T-helper 2 cell treated with Interferon-gamma antibody and Interleukin-4, amounts not matched to agents 5 μg/mL and 100 μg/mL, for 36 hours (primary cell): ENCODE measurements around the gene NDUFA12.

ENCODE experiments used
- DNase-seq: peaks from one replicate; pipeline ENCODE4 v3.0.0; 2021; ENCODE audit warnings: low spot score
- H3K27ac Mint-ChIP-seq: one replicate; pipeline ENCODE4 v1.8.0; 2021; ENCODE audit warnings: mild to moderate bottlenecking, mixed read lengths
- H3K27me3 Mint-ChIP-seq: one replicate; pipeline ENCODE4 v1.8.0; 2021; ENCODE audit warnings: low read depth, mixed read lengths
- H3K36me3 Mint-ChIP-seq: one replicate; pipeline ENCODE4 v1.8.0; 2021; ENCODE audit warnings: low read depth, mixed read lengths
- H3K4me1 Mint-ChIP-seq: one replicate; pipeline ENCODE4 v1.8.0; 2021; ENCODE audit warnings: low read depth, mixed read lengths
- H3K4me3 Mint-ChIP-seq: one replicate; pipeline ENCODE4 v1.8.0; 2022; ENCODE audit warnings: mild to moderate bottlenecking, moderate library complexity, mixed read lengths
- H3K9me3 Mint-ChIP-seq: one replicate; pipeline ENCODE4 v1.8.0; 2021; ENCODE audit warnings: mixed read lengths

Gene NDUFA12

GRCh38 chr12:95003213-95003920, at the start of gene NDUFA12:
TSS of gene NDUFA12 (minus strand) at chr12:95003697. CDS start at chr12:95003680, 17 bp downstream.
- peaks cover 33% of the 10 kb centered on the region for H3K4me1 Mint-ChIP-seq
- H3K4me3 Mint-ChIP-seq: peak within 1 kb of the TSS; percentile 79
- H3K9me3 Mint-ChIP-seq: peaks cover 25% of the 10 kb centered on the region
- peaks cover 32% of the 10 kb centered on the region for H3K36me3 Mint-ChIP-seq
- H3K27ac Mint-ChIP-seq: peak within 1 kb of the TSS; percentile 72
- no peaks in the 10 kb centered on the region for H3K27me3 Mint-ChIP-seq
- DNase-seq: peak; percentile 96

- no peak overlapping the region for H3K27ac Mint-ChIP-seq
- no peak overlapping the region for H3K4me3 Mint-ChIP-seq
- H3K36me3 Mint-ChIP-seq: peaks cover 28% of the 10 kb centered on the region
- no peaks in the 10 kb centered on the region for H3K9me3 Mint-ChIP-seq
- DNase-seq: no peak
- no peaks in the 10 kb centered on the region for H3K4me1 Mint-ChIP-seq
- no peaks in the 10 kb centered on the region for H3K27me3 Mint-ChIP-seq
These were observed 47.7 kb upstream of the NDUFA12 start for GRCh38 chr12:95051241-95051640.

GRCh38 chr12:95037906-95038305, 34.4 kb upstream of the NDUFA12 start:
- peaks cover 21% of the 10 kb centered on the region for H3K36me3 Mint-ChIP-seq
- peaks cover 19% of the 10 kb centered on the region for H3K4me1 Mint-ChIP-seq
- no peaks in the 10 kb centered on the region for H3K27me3 Mint-ChIP-seq
- no peaks in the 10 kb centered on the region for H3K9me3 Mint-ChIP-seq
- DNase-seq: no peak
- H3K27ac Mint-ChIP-seq: no peak overlapping the region
- H3K4me3 Mint-ChIP-seq: no peak overlapping the region

GRCh38 chr12:95034750-95035149, 31.3 kb upstream of the NDUFA12 start:
- Mint-ChIP-seq H3K27ac (no peak overlapping the region), H3K4me1 (peaks cover 10% of the 10 kb centered on the region), H3K27me3 (no peaks in the 10 kb centered on the region), H3K9me3 (no peaks in the 10 kb centered on the region), H3K4me3 (no peak overlapping the region), H3K36me3 (peaks cover 13% of the 10 kb centered on the region)
- DNase-seq: no peak

GRCh38 chr12:95022477-95022876, 19.0 kb upstream of the NDUFA12 start:
- Mint-ChIP-seq H3K4me1 (no peaks in the 10 kb centered on the region), H3K27me3 (no peaks in the 10 kb centered on the region), H3K36me3 (peaks cover 9% of the 10 kb centered on the region), H3K27ac (no peak overlapping the region), H3K4me3 (no peak overlapping the region), H3K9me3 (no peaks in the 10 kb centered on the region)
- DNase-seq: no peak

- Mint-ChIP-seq H3K9me3 (peaks cover 7% of the 10 kb centered on the region), H3K4me3 (no peak overlapping the region), H3K4me1 (no peaks in the 10 kb centered on the region), H3K36me3 (peaks cover 11% of the 10 kb centered on the region), H3K27ac (no peak overlapping the region), H3K27me3 (no peaks in the 10 kb centered on the region)
- no peak for DNase-seq
These were observed 14.0 kb upstream of the NDUFA12 start for GRCh38 chr12:95017482-95017881.

GRCh38 chr12:95016120-95016519, 12.6 kb upstream of the NDUFA12 start:
- DNase-seq: no peak
- H3K9me3 Mint-ChIP-seq: peaks cover 7% of the 10 kb centered on the region
- H3K36me3 Mint-ChIP-seq: peaks cover 7% of the 10 kb centered on the region
- no peak overlapping the region for H3K27ac Mint-ChIP-seq
- no peak overlapping the region for H3K4me3 Mint-ChIP-seq
- H3K4me1 Mint-ChIP-seq: no peaks in the 10 kb centered on the region
- H3K27me3 Mint-ChIP-seq: no peaks in the 10 kb centered on the region

- H3K4me3 Mint-ChIP-seq: no peak overlapping the region
- no peak for DNase-seq
- no peak overlapping the region for H3K27ac Mint-ChIP-seq
- H3K27me3 Mint-ChIP-seq: no peaks in the 10 kb centered on the region
- H3K4me1 Mint-ChIP-seq: no peaks in the 10 kb centered on the region
- peaks cover 7% of the 10 kb centered on the region for H3K9me3 Mint-ChIP-seq
- H3K36me3 Mint-ChIP-seq: peaks cover 4% of the 10 kb centered on the region
These were observed 11.1 kb upstream of the NDUFA12 start for GRCh38 chr12:95014554-95014953.

GRCh38 chr12:95006206-95006605, 2.7 kb upstream of the NDUFA12 start:
- no peaks in the 10 kb centered on the region for H3K27me3 Mint-ChIP-seq
- peaks cover 14% of the 10 kb centered on the region for H3K36me3 Mint-ChIP-seq
- peaks cover 28% of the 10 kb centered on the region for H3K9me3 Mint-ChIP-seq
- no peak for DNase-seq
- no peak overlapping the region for H3K4me3 Mint-ChIP-seq
- peaks cover 13% of the 10 kb centered on the region for H3K4me1 Mint-ChIP-seq
- no peak overlapping the region for H3K27ac Mint-ChIP-seq

- Mint-ChIP-seq H3K4me1 (peaks cover 22% of the 10 kb centered on the region), H3K9me3 (peaks cover 28% of the 10 kb centered on the region), H3K36me3 (peaks cover 19% of the 10 kb centered on the region), H3K4me3 (peak overlapping the region; percentile 25), H3K27me3 (no peaks in the 10 kb centered on the region), H3K27ac (no peak overlapping the region)
- DNase-seq: no peak
These were observed 1.1 kb upstream of the NDUFA12 start for GRCh38 chr12:95004610-95005009.

GRCh38 chr12:95003921-95004272, 400 bp upstream of the NDUFA12 start:
- peak; percentile 8 for DNase-seq
- Mint-ChIP-seq H3K4me1 (peaks cover 29% of the 10 kb centered on the region), H3K36me3 (peaks cover 26% of the 10 kb centered on the region)

GRCh38 chr12:95002754-95003153, 743 bp downstream of the NDUFA12 start:
- peaks cover 36% of the 10 kb centered on the region for H3K4me1 Mint-ChIP-seq
- peaks cover 23% of the 10 kb centered on the region for H3K9me3 Mint-ChIP-seq
- H3K36me3 Mint-ChIP-seq: peaks cover 35% of the 10 kb centered on the region
- H3K4me3 Mint-ChIP-seq: peak overlapping the region; percentile 79
- H3K27ac Mint-ChIP-seq: peak overlapping the region; percentile 72
- H3K27me3 Mint-ChIP-seq: no peaks in the 10 kb centered on the region
- DNase-seq: no peak

More at GRCh38 chr12:95003921-95004272, 400 bp upstream of the NDUFA12 start:
- H3K27me3 Mint-ChIP-seq: no peaks in the 10 kb centered on the region
- H3K4me3 Mint-ChIP-seq: peak overlapping the region; percentile 79
- peak overlapping the region; percentile 72 for H3K27ac Mint-ChIP-seq
- peaks cover 28% of the 10 kb centered on the region for H3K9me3 Mint-ChIP-seq

- H3K4me3 Mint-ChIP-seq: no peak overlapping the region
- DNase-seq: no peak
- H3K9me3 Mint-ChIP-seq: no peaks in the 10 kb centered on the region
- H3K27me3 Mint-ChIP-seq: no peaks in the 10 kb centered on the region
- H3K4me1 Mint-ChIP-seq: peaks cover 28% of the 10 kb centered on the region
- peaks cover 38% of the 10 kb centered on the region for H3K36me3 Mint-ChIP-seq
- H3K27ac Mint-ChIP-seq: no peak overlapping the region
These were observed 5.2 kb downstream of the NDUFA12 start for GRCh38 chr12:94998326-94998725.

- Mint-ChIP-seq H3K4me3 (no peak overlapping the region), H3K27me3 (no peaks in the 10 kb centered on the region), H3K4me1 (peaks cover 27% of the 10 kb centered on the region), H3K9me3 (no peaks in the 10 kb centered on the region), H3K27ac (no peak overlapping the region), H3K36me3 (peaks cover 35% of the 10 kb centered on the region)
- no peak for DNase-seq
These were observed 5.8 kb downstream of the NDUFA12 start for GRCh38 chr12:94997726-94998125.

GRCh38 chr12:94997061-94997460, 6.4 kb downstream of the NDUFA12 start:
- Mint-ChIP-seq H3K9me3 (no peaks in the 10 kb centered on the region), H3K27ac (no peak overlapping the region), H3K36me3 (peaks cover 35% of the 10 kb centered on the region), H3K27me3 (no peaks in the 10 kb centered on the region), H3K4me3 (no peak overlapping the region), H3K4me1 (peaks cover 27% of the 10 kb centered on the region)
- no peak for DNase-seq
